Caco-2 (cell line): ENCODE measurements around the gene P4HTM. TPM values are rescaled to one million over a fixed set of nuclear protein-coding genes. Genes with fewer than 3 reads are reported as not detected.

Source experiments
- BruUV-seq: library from RNA; stranded (reverse); fragments of 400-500 nt; replicated peaks from 2 replicates; lab custom pipeline; 2021; lab: Mats Ljungman, UMichigan
- CTCF ChIA-PET: fragments of 300-600 bp; sonication (Branson Sonifier 250); formaldehyde crosslinking; loops from one replicate; lab custom pipeline; 2022; ENCODE audit warnings: antibody characterized with exemption; lab: Charles Lee
- POLR2A ChIA-PET: fragments of 300-600 bp; sonication (Branson Sonifier 250); formaldehyde crosslinking; loops from one replicate; lab custom pipeline; 2022; ENCODE audit warnings: antibody characterized with exemption; lab: Charles Lee
- DNase-seq, 2 experiments: peaks; one replicate each; pipeline versions ENCODE4 v3.0.0 to v3.0.0-alpha.2; 2020 to 2022
- H3K27me3 ChIP-seq: replicated peaks from 2 replicates; pipeline ENCODE4 v1.6.0; 2011; ENCODE audit warnings: low read length; ENCODE audit not compliant: control insufficient read depth, insufficient read depth
- H3K36me3 ChIP-seq: 2 replicates; pipeline ENCODE4 v1.5.1; 2011; ENCODE audit warnings: low read length; ENCODE audit not compliant: control insufficient read depth, insufficient read depth
- H3K4me1 ChIP-seq: fragments of 250-450 bp; sonication (Bioruptor Pico); 2 replicates; pipeline ENCODE4 v1.5.1; 2020; ENCODE audit warnings: mild to moderate bottlenecking
- H3K4me3 ChIP-seq: 2 replicates; pipeline ENCODE4 v1.5.1; 2011; ENCODE audit warnings: low read depth, mild to moderate bottlenecking, control low read depth, low read length
- H3K9me3 ChIP-seq: fragments of 250-450 bp; sonication (Bioruptor Pico); 2 replicates; pipeline ENCODE4 v1.5.1; 2020; ENCODE audit warnings: mild to moderate bottlenecking, moderate library complexity
- H3K27ac Mint-ChIP-seq: one replicate; pipeline ENCODE4 v1.8.0; 2022; ENCODE audit warnings: mixed read lengths; ENCODE audit not compliant: unreplicated experiment
- H3K27me3 Mint-ChIP-seq: one replicate; pipeline ENCODE4 v1.8.0; 2022; ENCODE audit warnings: mixed read lengths; ENCODE audit not compliant: insufficient read depth, unreplicated experiment
- H3K36me3 Mint-ChIP-seq: one replicate; pipeline ENCODE4 v1.8.0; 2022; ENCODE audit warnings: mild to moderate bottlenecking, mixed read lengths; ENCODE audit not compliant: insufficient read depth, unreplicated experiment
- H3K4me1 Mint-ChIP-seq: one replicate; pipeline ENCODE4 v1.8.0; 2022; ENCODE audit warnings: low read depth, mixed read lengths; ENCODE audit not compliant: unreplicated experiment
- H3K4me3 Mint-ChIP-seq: one replicate; pipeline ENCODE4 v1.8.0; 2022; ENCODE audit warnings: mild to moderate bottlenecking, moderate library complexity, mixed read lengths; ENCODE audit not compliant: unreplicated experiment
- H3K9me3 Mint-ChIP-seq: one replicate; pipeline ENCODE4 v1.8.0; 2022; ENCODE audit warnings: mixed read lengths; ENCODE audit not compliant: unreplicated experiment
- intact Hi-C: fragments of 100-400 bp; cut with micrococcal nuclease; formaldehyde crosslinking; loops from one replicate; pipeline ENCODE4 v1.10.0; 2022; ENCODE audit not compliant: unreplicated experiment
- total RNA-seq: library from RNA; stranded (reverse); gene quantifications from 2 replicates; pipeline ENCODE4 v1.2.3, GENCODE V29; 2022
- TF ChIP-seq, protein P1 (sequence below), 2 experiments: fragments of 200-600 bp in 1 of 2; IDR thresholded peaks; 1 replicate in 1 of 2; 2 replicates in 1 of 2; pipeline versions ENCODE4 v1.5.1 to v1.8.0; 2011 to 2022; ENCODE audit warnings: antibody characterized with exemption in 1 of 2, control low read depth in 1 of 2, inconsistent platforms in 1 of 2, low read depth in 1 of 2, low read length in 1 of 2, mild to moderate bottlenecking in 1 of 2, moderate library complexity in 1 of 2; ENCODE audit not compliant: insufficient read depth in 1 of 2, severe bottlenecking in 1 of 2, unreplicated experiment in 1 of 2

Gene P4HTM
- total RNA-seq, 1 experiment from 2014 or later, result 24.4 TPM

DNA sequence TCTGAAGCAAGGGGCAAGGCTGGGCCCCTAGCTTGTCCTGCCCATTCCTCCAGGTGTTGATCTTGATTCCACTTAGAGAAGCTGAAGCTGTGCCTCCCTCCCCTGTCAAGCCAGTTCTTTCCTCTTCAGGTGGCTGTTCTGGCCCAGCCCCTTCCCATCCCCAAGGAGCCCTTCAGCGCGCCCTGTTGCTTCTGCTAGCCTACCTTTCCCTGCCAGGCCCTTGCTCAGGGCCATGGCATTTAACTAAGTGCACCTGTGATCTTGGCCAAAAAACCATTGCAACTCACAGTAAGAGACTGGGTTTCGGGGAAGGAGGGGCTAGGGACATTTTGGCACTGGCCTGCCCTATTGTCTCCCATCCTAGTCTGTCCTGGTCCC is 15.3 kb downstream of the P4HTM start:
- no peaks in the 10 kb centered on the region for H3K9me3 ChIP-seq
- ChIA-PET CTCF (interaction anchor here (1.5 kb wide), 1 partner anchor 17 kb away, joined by 7 read pairs; no protein-coding TSS in a partner anchor), POLR2A (no interaction called here)
- H3K36me3 ChIP-seq, result no peaks in the 10 kb centered on the region; the same call in 1 of the 2 replicates
- Mint-ChIP-seq H3K27ac (no peak overlapping the region), H3K9me3 (no peaks in the 10 kb centered on the region), H3K27me3 (no peaks in the 10 kb centered on the region), H3K4me3 (no peak overlapping the region), H3K36me3 (peaks cover 55% of the 10 kb centered on the region), H3K4me1 (peaks cover 13% of the 10 kb centered on the region)
- no TSS peak for BruUV-seq
- intact Hi-C loops, result no loop called here
- peaks cover 26% of the 10 kb centered on the region for H3K4me1 ChIP-seq
- TF ChIP-seq, protein P1, sequence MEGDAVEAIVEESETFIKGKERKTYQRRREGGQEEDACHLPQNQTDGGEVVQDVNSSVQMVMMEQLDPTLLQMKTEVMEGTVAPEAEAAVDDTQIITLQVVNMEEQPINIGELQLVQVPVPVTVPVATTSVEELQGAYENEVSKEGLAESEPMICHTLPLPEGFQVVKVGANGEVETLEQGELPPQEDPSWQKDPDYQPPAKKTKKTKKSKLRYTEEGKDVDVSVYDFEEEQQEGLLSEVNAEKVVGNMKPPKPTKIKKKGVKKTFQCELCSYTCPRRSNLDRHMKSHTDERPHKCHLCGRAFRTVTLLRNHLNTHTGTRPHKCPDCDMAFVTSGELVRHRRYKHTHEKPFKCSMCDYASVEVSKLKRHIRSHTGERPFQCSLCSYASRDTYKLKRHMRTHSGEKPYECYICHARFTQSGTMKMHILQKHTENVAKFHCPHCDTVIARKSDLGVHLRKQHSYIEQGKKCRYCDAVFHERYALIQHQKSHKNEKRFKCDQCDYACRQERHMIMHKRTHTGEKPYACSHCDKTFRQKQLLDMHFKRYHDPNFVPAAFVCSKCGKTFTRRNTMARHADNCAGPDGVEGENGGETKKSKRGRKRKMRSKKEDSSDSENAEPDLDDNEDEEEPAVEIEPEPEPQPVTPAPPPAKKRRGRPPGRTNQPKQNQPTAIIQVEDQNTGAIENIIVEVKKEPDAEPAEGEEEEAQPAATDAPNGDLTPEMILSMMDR (IDR thresholded peaks at IDR 0.05; ENCODE audit: insufficient read depth in 1 of 2, low read depth in 1 of 2, low read length in 1 of 2, severe bottlenecking in 1 of 2, unreplicated experiment in 1 of 2), result no peak
- no peak for DNase-seq
- no peaks in the 10 kb centered on the region for H3K27me3 ChIP-seq
- H3K4me3 ChIP-seq, result no peak overlapping the region

DNA sequence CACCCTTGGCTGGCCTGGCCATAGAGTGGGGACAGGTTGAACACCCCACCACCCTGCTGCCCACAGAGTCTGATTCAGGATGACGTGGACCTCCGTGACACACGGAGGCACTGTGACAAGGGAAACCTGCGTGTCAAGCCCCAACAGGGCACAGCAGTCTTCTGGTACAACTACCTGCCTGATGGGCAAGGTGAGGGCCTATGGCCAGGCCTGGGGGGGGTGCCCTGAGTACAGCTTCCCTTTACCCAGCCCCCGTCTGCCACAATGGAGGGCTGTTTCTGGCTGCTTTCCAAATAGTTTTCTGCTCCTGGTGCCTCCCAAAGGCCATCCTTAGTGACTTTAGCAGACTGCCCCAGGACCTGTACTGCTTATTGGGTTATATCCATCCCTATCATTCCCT is 16.0 kb downstream of the P4HTM start:
- TF ChIP-seq, protein P1 (IDR thresholded peaks at IDR 0.05; ENCODE audit: insufficient read depth in 1 of 2, low read depth in 1 of 2, low read length in 1 of 2, severe bottlenecking in 1 of 2, unreplicated experiment in 1 of 2), result no peak
- no peaks in the 10 kb centered on the region for H3K27me3 Mint-ChIP-seq
- peak overlapping the region; percentile 92 for H3K4me3 ChIP-seq

DNA sequence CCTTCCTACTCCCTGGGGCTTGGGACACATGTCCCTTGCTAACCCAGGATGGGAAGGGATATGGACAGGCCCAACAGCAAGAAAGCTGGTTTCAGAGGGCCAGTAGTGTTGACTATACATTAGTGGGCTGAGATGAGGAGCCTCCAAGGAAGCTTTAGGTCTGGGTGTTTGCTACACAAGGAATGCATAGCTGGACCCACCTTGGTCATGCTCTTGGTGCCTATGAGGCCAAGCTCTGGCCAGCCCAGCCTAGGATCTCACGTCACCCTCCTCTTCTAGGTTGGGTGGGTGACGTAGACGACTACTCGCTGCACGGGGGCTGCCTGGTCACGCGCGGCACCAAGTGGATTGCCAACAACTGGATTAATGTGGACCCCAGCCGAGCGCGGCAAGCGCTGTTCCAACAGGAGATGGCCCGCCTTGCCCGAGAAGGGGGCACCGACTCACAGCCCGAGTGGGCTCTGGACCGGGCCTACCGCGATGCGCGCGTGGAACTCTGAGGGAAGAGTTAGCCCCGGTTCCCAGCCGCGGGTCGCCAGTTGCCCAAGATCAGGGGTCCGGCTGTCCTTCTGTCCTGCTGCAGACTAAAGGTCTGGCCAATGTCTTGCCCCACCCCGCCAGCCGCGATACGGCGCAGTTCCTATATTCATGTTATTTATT is 16.5 kb downstream of the P4HTM start:
- POLR2A ChIA-PET, result interaction anchor here (0.5 to 2.8 kb wide), 17 partner anchors 12 to 334 kb away, joined by 3 to 92 read pairs (median 9); partner anchors contain the start of genes ARIH2, DALRD3, IMPDH2 and IP6K2
- no peak for DNase-seq
- peaks cover 13% of the 10 kb centered on the region for H3K4me1 Mint-ChIP-seq
- H3K27ac Mint-ChIP-seq, result peak overlapping the region; percentile 98
- H3K4me3 ChIP-seq, result peak overlapping the region; percentile 92
- H3K4me3 Mint-ChIP-seq, result peak overlapping the region; percentile 94
- CTCF ChIA-PET, result interaction anchor here (0.7 to 2.0 kb wide), 11 partner anchors 10 to 797 kb away, joined by 3 to 54 read pairs (median 4); partner anchors contain the start of genes DALRD3, INKA1, NDUFAF3 and P4HTM
- H3K36me3 Mint-ChIP-seq, result peaks cover 58% of the 10 kb centered on the region
- H3K36me3 ChIP-seq, result no peaks in the 10 kb centered on the region; the same call in 1 of the 2 replicates
- BruUV-seq, result TSS peak; percentile 95
- H3K9me3 ChIP-seq, result no peaks in the 10 kb centered on the region
- intact Hi-C loops, result loop anchor here (2.0 kb wide), 1 partner anchor 18 kb away; no protein-coding TSS in a partner anchor
- TF ChIP-seq, protein P1 (IDR thresholded peaks at IDR 0.05; ENCODE audit: insufficient read depth in 1 of 2, low read depth in 1 of 2, low read length in 1 of 2, severe bottlenecking in 1 of 2, unreplicated experiment in 1 of 2), result no peak
- no peaks in the 10 kb centered on the region for H3K9me3 Mint-ChIP-seq
- no peaks in the 10 kb centered on the region for H3K27me3 ChIP-seq
- H3K4me1 ChIP-seq, result peaks cover 26% of the 10 kb centered on the region
- no peaks in the 10 kb centered on the region for H3K27me3 Mint-ChIP-seq

More for the DNA sequence above, 16.0 kb downstream of the P4HTM start:
- no peaks in the 10 kb centered on the region; the same call in 1 of the 2 replicates for H3K36me3 ChIP-seq
- peaks cover 55% of the 10 kb centered on the region for H3K36me3 Mint-ChIP-seq
- H3K27ac Mint-ChIP-seq, result peak overlapping the region; percentile 98
- no peaks in the 10 kb centered on the region for H3K9me3 Mint-ChIP-seq
- ChIA-PET POLR2A (interaction anchor here (2.8 kb wide), 1 partner anchor 16 kb away, joined by 92 read pairs; the partner anchor contains the start of gene NDUFAF3), CTCF (interaction anchor here (1.5 kb wide), 1 partner anchor 18 kb away, joined by 7 read pairs; no protein-coding TSS in a partner anchor)
- peaks cover 26% of the 10 kb centered on the region for H3K4me1 ChIP-seq
- H3K4me3 Mint-ChIP-seq, result peak overlapping the region; percentile 94
- intact Hi-C loops, result loop anchor here (2.0 kb wide), 1 partner anchor 17 kb away; no protein-coding TSS in a partner anchor
- DNase-seq, result no peak
- H3K4me1 Mint-ChIP-seq, result peaks cover 13% of the 10 kb centered on the region
- no peaks in the 10 kb centered on the region for H3K9me3 ChIP-seq
- no peaks in the 10 kb centered on the region for H3K27me3 ChIP-seq
- no TSS peak for BruUV-seq
